CD4-positive, alpha-beta memory T cell (primary cell): ENCODE data around the gene SOBP. TPM values are rescaled to one million over a fixed set of nuclear protein-coding genes. Genes with fewer than 3 reads are reported as not detected.
A peak's percentile ranks its signal among the peaks of the same experiment; 100 is the strongest.

Experiments used
- CTCF ChIA-PET: fragments of 350-600 bp; sonication (Branson Sonifier 250); formaldehyde crosslinking; loops from one replicate; lab custom pipeline; 2021; ENCODE audit warnings: inconsistent platforms; ENCODE audit not compliant: partially characterized antibody; lab: Charles Lee
- POLR2A ChIA-PET: fragments of 350-600 bp; sonication (Branson Sonifier 250); formaldehyde crosslinking; loops from one replicate; lab custom pipeline; 2021; ENCODE audit not compliant: partially characterized antibody; lab: Charles Lee
- DNase-seq, 5 donors: peaks; one replicate each; pipeline versions ENCODE4 v3.0.0 to v3.0.0-alpha.2; 2020 to 2022; ENCODE audit warnings: mixed read lengths in 1 of 5
- H3K27ac ChIP-seq: one replicate; pipeline ENCODE4 v1.7.0; 2013; ENCODE audit warnings: low read depth, low read length
- H3K27me3 ChIP-seq: 2 replicates; pipeline ENCODE4 v1.7.0; 2013; ENCODE audit warnings: mild to moderate bottlenecking, low read length, moderate library complexity; ENCODE audit not compliant: insufficient read depth
- H3K36me3 ChIP-seq: 2 replicates; pipeline ENCODE4 v1.7.0; 2013; ENCODE audit warnings: mild to moderate bottlenecking, low read length, moderate library complexity; ENCODE audit not compliant: insufficient read depth
- H3K4me1 ChIP-seq: 2 replicates; pipeline ENCODE4 v1.7.0; 2013; ENCODE audit warnings: mild to moderate bottlenecking, low read length, moderate library complexity; ENCODE audit not compliant: insufficient read depth
- H3K4me3 ChIP-seq, 2 donors: one replicate each; pipeline ENCODE4 v1.7.0; 2013; ENCODE audit warnings: low read length in 2 of 2, mild to moderate bottlenecking in 1 of 2
- H3K9me3 ChIP-seq, 2 donors: one replicate each; pipeline ENCODE4 v1.7.0; 2013; ENCODE audit warnings: low read length in 2 of 2, control low read depth in 1 of 2; ENCODE audit not compliant: control insufficient read depth in 1 of 2
- H3K27ac Mint-ChIP-seq, 7 donors: one replicate each; pipeline ENCODE4 v1.8.0; 2020 to 2021; ENCODE audit warnings: mixed read lengths in 7 of 7, mild to moderate bottlenecking in 6 of 7, inconsistent platforms in 3 of 7, moderate library complexity in 3 of 7
- H3K27me3 Mint-ChIP-seq, 2 donors: one replicate each; pipeline ENCODE4 v1.8.0; 2020 to 2021; ENCODE audit warnings: mixed read lengths in 2 of 2
- H3K36me3 Mint-ChIP-seq, 2 donors: one replicate each; pipeline ENCODE4 v1.8.0; 2020 to 2021; ENCODE audit warnings: mixed read lengths in 2 of 2, inconsistent platforms in 1 of 2, mild to moderate bottlenecking in 1 of 2
- H3K4me1 Mint-ChIP-seq, 4 donors: one replicate each; pipeline ENCODE4 v1.8.0; 2020 to 2021; ENCODE audit warnings: mixed read lengths in 4 of 4, mild to moderate bottlenecking in 1 of 4
- H3K4me3 Mint-ChIP-seq, 8 donors: one replicate each; pipeline ENCODE4 v1.8.0; 2020 to 2021; ENCODE audit warnings: mixed read lengths in 8 of 8, mild to moderate bottlenecking in 7 of 8, moderate library complexity in 6 of 8, inconsistent platforms in 3 of 8
- H3K9me3 Mint-ChIP-seq, 8 donors: one replicate each; pipeline ENCODE4 v1.8.0; 2020 to 2021; ENCODE audit warnings: mixed read lengths in 8 of 8, mild to moderate bottlenecking in 5 of 8, inconsistent platforms in 3 of 8, moderate library complexity in 1 of 8
- intact Hi-C: fragments of 100-400 bp; cut with micrococcal nuclease; formaldehyde crosslinking; loops from one replicate; pipeline ENCODE4 v1.15.1; 2023
- polyA plus RNA-seq, 2 donors: library from polyadenylated mRNA; unstranded; fragments of 300-500 nt; fragmentation: Illumina TruSeq; gene quantifications; one replicate each; pipeline ENCODE4 v1.2.3, GENCODE V29; 2021
- total RNA-seq, 2 experiments: library from RNA; stranded (reverse); gene quantifications; one replicate each; pipeline ENCODE4 v1.2.3, GENCODE V29; 2021

SOBP gene
- total and polyA plus RNA-seq, 4 experiments from 2014 or later = 0.10 TPM; not detected in 3

DNA sequence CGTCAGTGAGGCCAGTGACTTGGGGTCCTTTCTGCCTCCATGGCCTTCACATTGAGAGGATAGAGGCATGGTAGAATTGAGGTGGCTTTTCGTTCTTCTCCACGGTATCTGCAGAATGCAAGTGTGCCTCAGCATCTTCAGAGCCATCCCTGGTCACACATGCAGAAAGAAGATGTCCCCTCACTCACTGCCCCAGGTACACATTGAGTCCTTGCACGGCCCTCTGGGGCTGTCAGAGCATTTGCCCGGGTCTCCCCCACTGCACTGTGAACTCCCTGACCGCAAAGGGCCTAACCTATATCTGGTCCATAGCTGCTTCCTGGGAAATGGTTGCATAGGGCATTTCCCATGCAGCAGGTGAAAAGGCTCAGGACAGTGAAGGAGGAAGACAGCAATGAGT lies 218.5 kb downstream of the SOBP start:
- CTCF ChIA-PET = interaction anchor here (0.9 to 7.8 kb wide), 8 partner anchors 9 to 190 kb away, joined by 3 to 56 read pairs (median 3); partner anchors contain the start of gene SCML4
- H3K4me1 Mint-ChIP-seq = peaks cover 37 to 58% (median 43%) of the 10 kb centered on the region in 4 donors
- Histone ChIP-seq H3K4me3 (no peak overlapping the region), H3K27ac (no peak overlapping the region), H3K4me1 (peaks cover 43% of the 10 kb centered on the region), H3K36me3 (peaks cover 29% of the 10 kb centered on the region), H3K27me3 (no peaks in the 10 kb centered on the region), H3K9me3 (no peaks in the 10 kb centered on the region)
- intact Hi-C loops = no loop called here
- no peak overlapping the region for H3K4me3 Mint-ChIP-seq
- peak overlapping the region in 5 of 7 donors; percentile 20 to 85 (median 57) for H3K27ac Mint-ChIP-seq
- peaks cover 0 to 4% (median 0%) of the 10 kb centered on the region in 8 donors for H3K9me3 Mint-ChIP-seq
- POLR2A ChIA-PET = interaction anchor here (0.8 to 4.1 kb wide), 5 partner anchors 28 to 139 kb away, joined by 3 to 18 read pairs (median 7); partner anchors contain the start of gene SCML4
- DNase-seq = no peak
- no peaks in the 10 kb centered on the region for H3K27me3 Mint-ChIP-seq
- H3K36me3 Mint-ChIP-seq = peaks cover 52 to 53% of the 10 kb centered on the region in 2 donors

DNA sequence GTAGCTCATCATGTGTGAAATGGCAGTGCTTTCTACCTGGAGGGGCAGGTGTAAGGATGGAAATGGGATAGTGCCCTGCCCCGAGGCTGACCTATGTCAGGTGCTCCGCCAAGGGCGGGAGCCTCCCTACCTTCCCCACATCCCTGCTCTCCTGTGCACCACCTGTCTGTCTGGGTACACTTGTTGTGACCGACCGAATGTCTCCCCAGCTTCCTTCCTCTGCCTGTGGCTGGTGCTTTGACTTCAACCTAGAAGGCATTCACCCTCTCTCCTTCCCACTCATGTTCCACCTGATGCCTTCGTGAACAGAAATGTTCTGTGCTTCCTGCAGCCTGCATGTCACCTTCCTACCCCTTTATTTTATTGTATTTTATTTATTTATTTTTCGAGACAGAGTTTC lies 219.4 kb downstream of the SOBP start:
- no peaks in the 10 kb centered on the region for H3K9me3 ChIP-seq
- no peaks in the 10 kb centered on the region for H3K27me3 ChIP-seq
- peak overlapping the region; percentile 18 for H3K27ac ChIP-seq
- Mint-ChIP-seq H3K9me3 (peaks cover 0 to 4% (median 0%) of the 10 kb centered on the region in 8 donors), H3K36me3 (peaks cover 43 to 49% of the 10 kb centered on the region in 2 donors), H3K4me1 (peaks cover 46 to 61% (median 49%) of the 10 kb centered on the region in 4 donors), H3K4me3 (peak overlapping the region in 1 of 8 donors; percentile 20), H3K27ac (peak overlapping the region; percentile 0 to 93 (median 78)), H3K27me3 (no peaks in the 10 kb centered on the region)
- intact Hi-C loops = no loop called here
- POLR2A ChIA-PET = interaction anchor here (0.8 to 4.1 kb wide), 6 partner anchors 10 to 138 kb away, joined by 3 to 18 read pairs (median 6); partner anchors contain the start of gene SCML4
- H3K36me3 ChIP-seq = peaks cover 21% of the 10 kb centered on the region
- CTCF ChIA-PET = interaction anchor here (0.9 to 7.8 kb wide), 8 partner anchors 10 to 189 kb away, joined by 3 to 56 read pairs (median 3); partner anchors contain the start of gene SCML4
- H3K4me3 ChIP-seq = no peak overlapping the region
- peak in 1 of 5 donors; percentile 55 for DNase-seq
- peaks cover 52% of the 10 kb centered on the region for H3K4me1 ChIP-seq

Other genes with a start within 250 kb of the SOBP start
- 10 to 100 TPM in 1 of 2 experiments, 1 to 10 TPM in 1; 10.0 to 11.4 TPM for gene PDSS2, start 30.6 kb upstream of the SOBP start, total RNA-seq
- gene PDSS2, start 30.6 kb upstream of the SOBP start, polyA plus RNA-seq = 10 to 100 TPM; 13.0 to 14.3 TPM